ENCODE measurements around the gene RBMS1. TPM values are rescaled to one million over a fixed set of nuclear protein-coding genes. Genes with fewer than 3 reads are reported as not detected.

RBMS1 gene
- total and polyA plus RNA-seq, 2 donors, result 39.8 to 53.7 TPM

- H3K27me3 ChIP-seq (ENCODE audit: control insufficient read depth in 2 of 2, insufficient read depth in 1 of 2, low read length in 1 of 2), result no peaks in the 10 kb centered on the region
- WGBS, result under 1% methylated on average over 120 of the region's 120 CpGs
- H3K27ac ChIP-seq (ENCODE audit: low read depth in 1 of 2, low read length in 1 of 2), result peak overlapping the region; percentile 96 to 98
- H3K36me3 ChIP-seq (ENCODE audit: control insufficient read depth in 2 of 2, insufficient read depth in 2 of 2, low read length in 1 of 2), result no peaks in the 10 kb centered on the region
- no peaks in the 10 kb centered on the region for H3K9me3 ChIP-seq (ENCODE audit: control insufficient read depth in 2 of 2, insufficient read depth in 1 of 2, low read length in 1 of 2)
- DNase-seq (ENCODE audit: low read depth in 6 of 9, low spot score in 9 of 9), result peak in 5 of 9 donors; percentile 32 to 73 (median 49)
- peak overlapping the region; percentile 68 to 77 for H3K4me3 ChIP-seq (ENCODE audit: low read length in 2 of 2)
- peaks cover 28 to 42% of the 10 kb centered on the region in 2 donors for H3K4me1 ChIP-seq (ENCODE audit: control insufficient read depth in 2 of 2, insufficient read depth in 2 of 2, low read length in 2 of 2)
Measured at GRCh38 chr2:160407393-160408172, 86.0 kb downstream of the RBMS1 start.

- no peaks in the 10 kb centered on the region for H3K36me3 ChIP-seq (ENCODE audit: control insufficient read depth in 2 of 2, insufficient read depth in 2 of 2, low read length in 1 of 2)
- peak overlapping the region; percentile 68 to 77 for H3K4me3 ChIP-seq (ENCODE audit: low read length in 2 of 2)
- H3K27me3 ChIP-seq (ENCODE audit: control insufficient read depth in 2 of 2, insufficient read depth in 1 of 2, low read length in 1 of 2), result no peaks in the 10 kb centered on the region
- WGBS, result 2% methylated on average over 39 of the region's 39 CpGs
- DNase-seq (ENCODE audit: low read depth in 6 of 9, low spot score in 9 of 9), result peak in 8 of 9 donors; percentile 64 to 95 (median 85)
- peaks cover 26 to 42% of the 10 kb centered on the region in 2 donors for H3K4me1 ChIP-seq (ENCODE audit: control insufficient read depth in 2 of 2, insufficient read depth in 2 of 2, low read length in 2 of 2)
- peak overlapping the region; percentile 96 to 98 for H3K27ac ChIP-seq (ENCODE audit: low read depth in 1 of 2, low read length in 1 of 2)
- H3K9me3 ChIP-seq (ENCODE audit: control insufficient read depth in 2 of 2, insufficient read depth in 1 of 2, low read length in 1 of 2), result no peaks in the 10 kb centered on the region
Measured at GRCh38 chr2:160406591-160407392, 86.8 kb downstream of the RBMS1 start.

GRCh38 chr2:160405077-160405867 is 88.3 kb downstream of the RBMS1 start:
- Histone ChIP-seq H3K27me3 (ENCODE audit: control insufficient read depth in 2 of 2, insufficient read depth in 1 of 2, low read length in 1 of 2) (no peaks in the 10 kb centered on the region), H3K4me3 (ENCODE audit: low read length in 2 of 2) (peak overlapping the region in 1 of 2 donors; percentile 77), H3K4me1 (ENCODE audit: control insufficient read depth in 2 of 2, insufficient read depth in 2 of 2, low read length in 2 of 2) (peaks cover 17 to 32% of the 10 kb centered on the region in 2 donors), H3K9me3 (ENCODE audit: control insufficient read depth in 2 of 2, insufficient read depth in 1 of 2, low read length in 1 of 2) (no peaks in the 10 kb centered on the region), H3K27ac (ENCODE audit: low read depth in 1 of 2, low read length in 1 of 2) (peak overlapping the region in 1 of 2 donors; percentile 36), H3K36me3 (ENCODE audit: control insufficient read depth in 2 of 2, insufficient read depth in 2 of 2, low read length in 1 of 2) (no peaks in the 10 kb centered on the region)
- DNase-seq (ENCODE audit: low read depth in 6 of 9, low spot score in 9 of 9), result no peak
- 76% methylated on average over 8 of the region's 8 CpGs for WGBS

GRCh38 chr2:160402997-160403979 is 90.3 kb downstream of the RBMS1 start:
- no peak for DNase-seq (ENCODE audit: low read depth in 6 of 9, low spot score in 9 of 9)
- no peak overlapping the region for H3K4me3 ChIP-seq (ENCODE audit: low read length in 2 of 2)
- no peaks in the 10 kb centered on the region for H3K27me3 ChIP-seq (ENCODE audit: control insufficient read depth in 2 of 2, insufficient read depth in 1 of 2, low read length in 1 of 2)
- WGBS, result 85% methylated on average over 5 of the region's 5 CpGs
- H3K9me3 ChIP-seq (ENCODE audit: control insufficient read depth in 2 of 2, insufficient read depth in 1 of 2, low read length in 1 of 2), result no peaks in the 10 kb centered on the region
- no peaks in the 10 kb centered on the region for H3K36me3 ChIP-seq (ENCODE audit: control insufficient read depth in 2 of 2, insufficient read depth in 2 of 2, low read length in 1 of 2)
- H3K27ac ChIP-seq (ENCODE audit: low read depth in 1 of 2, low read length in 1 of 2), result no peak overlapping the region
- H3K4me1 ChIP-seq (ENCODE audit: control insufficient read depth in 2 of 2, insufficient read depth in 2 of 2, low read length in 2 of 2), result peaks cover 17 to 33% of the 10 kb centered on the region in 2 donors

GRCh38 chr2:160402501-160402900 is 91.1 kb downstream of the RBMS1 start:
- DNase-seq (ENCODE audit: low read depth in 6 of 9, low spot score in 9 of 9), result no peak
- Histone ChIP-seq H3K4me1 (ENCODE audit: control insufficient read depth in 2 of 2, insufficient read depth in 2 of 2, low read length in 2 of 2) (peaks cover 17 to 29% of the 10 kb centered on the region in 2 donors), H3K36me3 (ENCODE audit: control insufficient read depth in 2 of 2, insufficient read depth in 2 of 2, low read length in 1 of 2) (no peaks in the 10 kb centered on the region), H3K4me3 (ENCODE audit: low read length in 2 of 2) (no peak overlapping the region), H3K27ac (ENCODE audit: low read depth in 1 of 2, low read length in 1 of 2) (no peak overlapping the region), H3K9me3 (ENCODE audit: control insufficient read depth in 2 of 2, insufficient read depth in 1 of 2, low read length in 1 of 2) (no peaks in the 10 kb centered on the region), H3K27me3 (ENCODE audit: control insufficient read depth in 2 of 2, insufficient read depth in 1 of 2, low read length in 1 of 2) (no peaks in the 10 kb centered on the region)
- WGBS, result 84% methylated on average over 1 of the region's 1 CpG

GRCh38 chr2:160401895-160402294 is 91.7 kb downstream of the RBMS1 start:
- Histone ChIP-seq H3K36me3 (ENCODE audit: control insufficient read depth in 2 of 2, insufficient read depth in 2 of 2, low read length in 1 of 2) (no peaks in the 10 kb centered on the region), H3K4me1 (ENCODE audit: control insufficient read depth in 2 of 2, insufficient read depth in 2 of 2, low read length in 2 of 2) (peaks cover 22 to 29% of the 10 kb centered on the region in 2 donors), H3K27me3 (ENCODE audit: control insufficient read depth in 2 of 2, insufficient read depth in 1 of 2, low read length in 1 of 2) (no peaks in the 10 kb centered on the region), H3K27ac (ENCODE audit: low read depth in 1 of 2, low read length in 1 of 2) (no peak overlapping the region), H3K4me3 (ENCODE audit: low read length in 2 of 2) (no peak overlapping the region), H3K9me3 (ENCODE audit: control insufficient read depth in 2 of 2, insufficient read depth in 1 of 2, low read length in 1 of 2) (no peaks in the 10 kb centered on the region)
- 97% methylated on average over 4 of the region's 4 CpGs for WGBS
- no peak for DNase-seq (ENCODE audit: low read depth in 6 of 9, low spot score in 9 of 9)

GRCh38 chr2:160399880-160400279 is 93.7 kb downstream of the RBMS1 start:
- Histone ChIP-seq H3K27ac (ENCODE audit: low read depth in 1 of 2, low read length in 1 of 2) (no peak overlapping the region), H3K4me3 (ENCODE audit: low read length in 2 of 2) (no peak overlapping the region)
- WGBS, result 58% methylated on average over 1 of the region's 1 CpG

GRCh38 chr2:160397530-160397865 is 96.1 kb downstream of the RBMS1 start:
- Histone ChIP-seq H3K36me3 (ENCODE audit: control insufficient read depth in 2 of 2, insufficient read depth in 2 of 2, low read length in 1 of 2) (no peaks in the 10 kb centered on the region), H3K9me3 (ENCODE audit: control insufficient read depth in 2 of 2, insufficient read depth in 1 of 2, low read length in 1 of 2) (no peaks in the 10 kb centered on the region), H3K4me1 (ENCODE audit: control insufficient read depth in 2 of 2, insufficient read depth in 2 of 2, low read length in 2 of 2) (peaks cover 22 to 25% of the 10 kb centered on the region in 2 donors), H3K27me3 (ENCODE audit: control insufficient read depth in 2 of 2, insufficient read depth in 1 of 2, low read length in 1 of 2) (no peaks in the 10 kb centered on the region), H3K27ac (ENCODE audit: low read depth in 1 of 2, low read length in 1 of 2) (no peak overlapping the region), H3K4me3 (ENCODE audit: low read length in 2 of 2) (no peak overlapping the region)
- no peak for DNase-seq (ENCODE audit: low read depth in 6 of 9, low spot score in 9 of 9)
- 72% methylated on average over 2 of the region's 2 CpGs for WGBS

More at GRCh38 chr2:160399880-160400279, 93.7 kb downstream of the RBMS1 start:
- no peaks in the 10 kb centered on the region for H3K36me3 ChIP-seq (ENCODE audit: control insufficient read depth in 2 of 2, insufficient read depth in 2 of 2, low read length in 1 of 2)
- no peaks in the 10 kb centered on the region for H3K27me3 ChIP-seq (ENCODE audit: control insufficient read depth in 2 of 2, insufficient read depth in 1 of 2, low read length in 1 of 2)
- H3K9me3 ChIP-seq (ENCODE audit: control insufficient read depth in 2 of 2, insufficient read depth in 1 of 2, low read length in 1 of 2), result no peaks in the 10 kb centered on the region
- no peak for DNase-seq (ENCODE audit: low read depth in 6 of 9, low spot score in 9 of 9)
- H3K4me1 ChIP-seq (ENCODE audit: control insufficient read depth in 2 of 2, insufficient read depth in 2 of 2, low read length in 2 of 2), result peaks cover 15 to 17% of the 10 kb centered on the region in 2 donors

All from thymus (tissue), 11 donors.